Astrocyte (in vitro differentiated cells and primary cell): Measurements from ENCODE around the gene RABGAP1L. TPM values are rescaled to one million over a fixed set of nuclear protein-coding genes. Genes with fewer than 3 reads are reported as not detected.
"Not testable (repeated sequence)": the region's sequence is repeated elsewhere in the genome, so short reads cannot be mapped to it uniquely, and the experiment has no call there.

ENCODE experiments used
- DNase-seq: peaks from one replicate; pipeline ENCODE4 v3.0.0-alpha.2; 2010; ENCODE audit warnings: low read depth
- FAIRE-seq: peaks from 2 replicates; lab custom pipeline; 2011; peaks lifted over from hg19 to GRCh38; lab: Jason Lieb, UNC
- H2AFZ ChIP-seq: 2 replicates; pipeline ENCODE4 v1.6.0; 2012; ENCODE audit warnings: low read depth, low read length, inconsistent platforms
- H3K27ac ChIP-seq: 2 replicates; pipeline ENCODE4 v1.5.1; 2011; ENCODE audit warnings: low read depth, low read length, inconsistent platforms
- H3K27me3 ChIP-seq: 2 replicates; pipeline ENCODE4 v1.6.0; 2011; ENCODE audit warnings: low read length, inconsistent platforms; ENCODE audit not compliant: insufficient read depth
- H3K36me3 ChIP-seq: 2 replicates; pipeline ENCODE4 v1.5.1; 2011; ENCODE audit warnings: low read length, inconsistent platforms; ENCODE audit not compliant: insufficient read depth
- H3K4me1 ChIP-seq: 2 replicates; pipeline ENCODE4 v1.5.1; 2011; ENCODE audit warnings: low read length, inconsistent platforms; ENCODE audit not compliant: insufficient read depth
- H3K4me2 ChIP-seq: 2 replicates; pipeline ENCODE4 v1.6.0; 2012; ENCODE audit warnings: low read length, inconsistent platforms
- H3K4me3 ChIP-seq: 2 replicates; pipeline ENCODE4 v1.5.1; 2011; ENCODE audit warnings: low read depth, mild to moderate bottlenecking, low read length, inconsistent platforms; ENCODE audit not compliant: insufficient read depth
- H3K79me2 ChIP-seq: 2 replicates; pipeline ENCODE4 v1.6.0; 2012; ENCODE audit warnings: mild to moderate bottlenecking, low read length, inconsistent platforms; ENCODE audit not compliant: insufficient read depth
- H3K9ac ChIP-seq: 2 replicates; pipeline ENCODE4 v1.6.0; 2012; ENCODE audit warnings: mild to moderate bottlenecking, low read length, inconsistent platforms
- H3K9me3 ChIP-seq: 2 replicates; pipeline ENCODE4 v1.5.1; 2012; ENCODE audit warnings: low read depth, mild to moderate bottlenecking, low read length, inconsistent platforms; ENCODE audit not compliant: insufficient read depth
- H4K20me1 ChIP-seq: 2 replicates; pipeline ENCODE4 v1.6.0; 2012; ENCODE audit warnings: low read length, inconsistent platforms; ENCODE audit not compliant: insufficient read depth
- H3K27ac Mint-ChIP-seq: one replicate; pipeline ENCODE4 v1.8.0; 2021; ENCODE audit warnings: mild to moderate bottlenecking, mixed read lengths; ENCODE audit not compliant: unreplicated experiment
- H3K27me3 Mint-ChIP-seq: one replicate; pipeline ENCODE4 v1.8.0; 2021; ENCODE audit warnings: low read depth, mixed read lengths; ENCODE audit not compliant: unreplicated experiment
- H3K36me3 Mint-ChIP-seq: one replicate; pipeline ENCODE4 v1.8.0; 2021; ENCODE audit warnings: low read depth, mixed read lengths; ENCODE audit not compliant: unreplicated experiment
- H3K4me1 Mint-ChIP-seq: one replicate; pipeline ENCODE4 v1.8.0; 2021; ENCODE audit warnings: low read depth, mixed read lengths; ENCODE audit not compliant: unreplicated experiment
- H3K4me3 Mint-ChIP-seq: one replicate; pipeline ENCODE4 v1.8.0; 2021; ENCODE audit warnings: mild to moderate bottlenecking, moderate library complexity, mixed read lengths; ENCODE audit not compliant: unreplicated experiment
- H3K9me3 Mint-ChIP-seq: one replicate; pipeline ENCODE4 v1.8.0; 2021; ENCODE audit warnings: mild to moderate bottlenecking, mixed read lengths; ENCODE audit not compliant: unreplicated experiment
- EZH2 ChIP-seq: IDR thresholded peaks from 2 replicates; pipeline ENCODE4 v1.6.1; 2012; ENCODE audit warnings: mild to moderate bottlenecking, low read length, inconsistent platforms; ENCODE audit not compliant: insufficient read depth
- total RNA-seq: library from RNA; stranded (reverse); gene quantifications from 2 replicates; pipeline ENCODE4 v1.2.1, GENCODE V29; 2021
- TF ChIP-seq, protein P1 (sequence below): IDR thresholded peaks from 2 replicates; pipeline ENCODE4 v1.5.1; 2011; ENCODE audit warnings: low read depth, mild to moderate bottlenecking, inconsistent platforms, low read length, moderate library complexity; ENCODE audit not compliant: insufficient read depth

RABGAP1L gene
- total RNA-seq, 1 donor from 2014 or later, result 40.2 TPM

DNA sequence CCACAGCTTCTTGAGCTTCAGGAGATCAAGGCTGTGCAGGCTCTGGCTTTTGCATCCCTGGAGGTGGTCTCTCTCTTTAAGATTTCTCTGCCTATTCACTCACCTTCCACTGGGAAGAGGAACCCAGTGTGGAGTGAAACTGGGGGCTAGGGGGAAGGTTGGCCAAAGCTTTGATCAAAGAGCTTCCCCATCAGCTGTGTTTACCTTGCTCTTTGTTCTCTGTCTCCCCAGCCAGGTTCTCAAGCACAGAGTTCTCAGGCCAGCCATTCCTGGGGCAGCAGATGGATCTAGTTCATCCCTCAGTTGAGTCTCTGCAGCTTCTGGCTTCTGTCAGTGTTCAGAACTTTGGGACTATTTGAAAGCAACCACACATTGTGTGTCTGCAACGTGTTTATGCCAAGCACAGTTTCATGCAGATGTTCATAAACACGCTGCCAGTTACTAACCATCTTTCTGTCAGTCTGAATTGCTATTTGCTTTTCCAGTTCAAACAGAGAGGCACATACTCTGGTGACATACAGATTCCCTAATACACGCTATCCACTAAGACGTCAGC lies 881.1 kb downstream of the RABGAP1L start:
- H3K9me3 Mint-ChIP-seq, result peaks cover 4% of the 10 kb centered on the region
- H3K4me1 Mint-ChIP-seq, result peaks cover 10% of the 10 kb centered on the region
- H3K4me1 ChIP-seq, result no peaks in the 10 kb centered on the region
- H3K27ac Mint-ChIP-seq, result no peak overlapping the region
- no peaks in the 10 kb centered on the region for H4K20me1 ChIP-seq
- DNase-seq (no peak), FAIRE-seq (no peak)
- H3K36me3 Mint-ChIP-seq, result no peaks in the 10 kb centered on the region
- H3K4me2 ChIP-seq, result no peak overlapping the region
- no peak overlapping the region for H2AFZ ChIP-seq
- TF ChIP-seq EZH2, result no peak
- TF ChIP-seq, protein P1, sequence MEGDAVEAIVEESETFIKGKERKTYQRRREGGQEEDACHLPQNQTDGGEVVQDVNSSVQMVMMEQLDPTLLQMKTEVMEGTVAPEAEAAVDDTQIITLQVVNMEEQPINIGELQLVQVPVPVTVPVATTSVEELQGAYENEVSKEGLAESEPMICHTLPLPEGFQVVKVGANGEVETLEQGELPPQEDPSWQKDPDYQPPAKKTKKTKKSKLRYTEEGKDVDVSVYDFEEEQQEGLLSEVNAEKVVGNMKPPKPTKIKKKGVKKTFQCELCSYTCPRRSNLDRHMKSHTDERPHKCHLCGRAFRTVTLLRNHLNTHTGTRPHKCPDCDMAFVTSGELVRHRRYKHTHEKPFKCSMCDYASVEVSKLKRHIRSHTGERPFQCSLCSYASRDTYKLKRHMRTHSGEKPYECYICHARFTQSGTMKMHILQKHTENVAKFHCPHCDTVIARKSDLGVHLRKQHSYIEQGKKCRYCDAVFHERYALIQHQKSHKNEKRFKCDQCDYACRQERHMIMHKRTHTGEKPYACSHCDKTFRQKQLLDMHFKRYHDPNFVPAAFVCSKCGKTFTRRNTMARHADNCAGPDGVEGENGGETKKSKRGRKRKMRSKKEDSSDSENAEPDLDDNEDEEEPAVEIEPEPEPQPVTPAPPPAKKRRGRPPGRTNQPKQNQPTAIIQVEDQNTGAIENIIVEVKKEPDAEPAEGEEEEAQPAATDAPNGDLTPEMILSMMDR, result no peak
- H3K79me2 ChIP-seq, result no peaks in the 10 kb centered on the region
- no peaks in the 10 kb centered on the region for H3K27me3 ChIP-seq
- H3K4me3 ChIP-seq, result no peak overlapping the region
- H3K9me3 ChIP-seq, result no peaks in the 10 kb centered on the region
- peaks cover 23% of the 10 kb centered on the region for H3K27me3 Mint-ChIP-seq
- H3K27ac ChIP-seq, result no peak overlapping the region
- no peak overlapping the region for H3K9ac ChIP-seq
- H3K36me3 ChIP-seq, result no peaks in the 10 kb centered on the region
- H3K4me3 Mint-ChIP-seq, result no peak overlapping the region

DNA sequence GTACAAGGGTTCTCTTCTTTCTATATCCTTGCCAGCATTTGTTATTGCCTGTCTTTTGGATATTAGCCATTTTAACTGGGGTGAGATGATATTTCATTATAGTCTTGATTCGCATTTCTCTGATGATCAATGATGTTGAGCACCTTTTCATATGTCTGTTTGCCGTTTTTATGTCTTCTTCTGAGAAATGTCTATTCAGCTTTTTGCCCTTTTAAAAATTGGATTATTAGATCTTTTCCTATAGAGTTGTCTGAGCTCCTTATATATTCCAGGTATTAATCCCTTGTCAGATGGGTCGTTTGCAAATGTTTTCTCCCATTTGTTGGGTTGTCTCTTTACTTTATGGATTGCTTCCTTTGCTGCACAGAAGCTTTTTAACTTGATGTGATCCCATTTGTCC lies 883.3 kb downstream of the RABGAP1L start:
- no peak for FAIRE-seq
- no peak overlapping the region for H3K27ac Mint-ChIP-seq
- H3K4me3 Mint-ChIP-seq, result no peak overlapping the region

DNA sequence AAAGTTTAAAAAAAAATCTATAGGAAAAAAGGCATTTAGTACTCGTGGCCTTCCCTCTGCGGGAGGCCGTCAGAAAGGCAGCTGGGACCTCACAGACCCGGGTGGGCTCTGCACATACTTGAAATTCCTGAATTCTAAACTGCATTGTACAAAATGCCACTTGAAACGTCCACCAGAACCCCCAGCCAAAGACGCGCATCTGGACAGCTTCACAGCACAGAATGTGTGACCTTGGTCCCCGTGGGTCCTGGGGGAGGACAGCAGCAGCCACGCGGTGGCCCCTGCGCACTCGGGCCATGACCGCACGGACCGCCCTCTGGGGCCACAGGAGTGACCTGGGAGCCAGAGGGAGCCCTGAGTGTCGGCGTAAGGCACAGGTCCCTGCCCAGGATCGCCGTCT lies 884.5 kb downstream of the RABGAP1L start:
- no peaks in the 10 kb centered on the region for H3K36me3 ChIP-seq
- Mint-ChIP-seq H3K36me3 (no peaks in the 10 kb centered on the region), H3K4me1 (no peaks in the 10 kb centered on the region), H3K9me3 (peaks cover 4% of the 10 kb centered on the region), H3K27ac (no peak overlapping the region), H3K4me3 (no peak overlapping the region), H3K27me3 (peaks cover 15% of the 10 kb centered on the region)
- no peaks in the 10 kb centered on the region for H4K20me1 ChIP-seq
- FAIRE-seq (no peak), DNase-seq (no peak)
- H3K79me2 ChIP-seq, result no peaks in the 10 kb centered on the region
- H3K27ac ChIP-seq, result no peak overlapping the region
- TF ChIP-seq EZH2, result no peak
- TF ChIP-seq, protein P1, result no peak
- no peaks in the 10 kb centered on the region for H3K9me3 ChIP-seq
- H3K4me2 ChIP-seq, result no peak overlapping the region
- no peak overlapping the region for H3K9ac ChIP-seq
- no peaks in the 10 kb centered on the region for H3K4me1 ChIP-seq
- H3K4me3 ChIP-seq, result no peak overlapping the region
- no peaks in the 10 kb centered on the region for H3K27me3 ChIP-seq
- H2AFZ ChIP-seq, result no peak overlapping the region

More for the DNA sequence above, 883.3 kb downstream of the RABGAP1L start:
- H4K20me1 ChIP-seq, result no peaks in the 10 kb centered on the region
- H3K79me2 ChIP-seq, result no peaks in the 10 kb centered on the region
- H3K4me3 ChIP-seq, result no peak overlapping the region
- H3K9me3 Mint-ChIP-seq, result peaks cover 4% of the 10 kb centered on the region
- no peaks in the 10 kb centered on the region for H3K36me3 Mint-ChIP-seq
- no peaks in the 10 kb centered on the region for H3K9me3 ChIP-seq
- H3K4me1 ChIP-seq, result no peaks in the 10 kb centered on the region
- no peak for TF ChIP-seq EZH2
- TF ChIP-seq, protein P1, result no peak
- no peak overlapping the region for H3K9ac ChIP-seq
- H3K36me3 ChIP-seq, result no peaks in the 10 kb centered on the region
- H2AFZ ChIP-seq, result no peak overlapping the region
- H3K4me1 Mint-ChIP-seq, result no peaks in the 10 kb centered on the region
- H3K27ac ChIP-seq, result no peak overlapping the region
- no peaks in the 10 kb centered on the region for H3K27me3 ChIP-seq
- no peak overlapping the region for H3K4me2 ChIP-seq
- H3K27me3 Mint-ChIP-seq, result peaks cover 15% of the 10 kb centered on the region
- no peak for DNase-seq

DNA sequence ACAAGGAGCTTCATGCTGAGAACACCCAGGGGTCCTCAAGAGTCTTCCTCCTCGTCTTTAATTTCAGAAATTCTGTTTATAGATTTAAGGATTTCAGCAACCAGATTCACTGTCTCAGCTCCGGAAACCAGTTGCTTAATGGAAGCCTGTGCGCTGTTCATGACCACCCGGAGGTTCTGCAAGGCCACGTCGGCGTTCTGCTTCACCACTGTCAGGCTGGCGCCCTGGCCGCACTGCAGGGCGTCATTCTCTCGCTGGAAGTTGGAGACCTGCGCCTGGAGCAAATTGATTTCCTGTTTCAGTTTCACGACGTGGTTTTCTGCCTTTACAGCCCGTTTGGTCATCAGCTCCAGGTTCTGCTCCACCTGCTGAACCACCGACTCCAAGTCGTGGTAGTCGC lies 885.3 kb downstream of the RABGAP1L start:
- not testable (repeated sequence) for H2AFZ ChIP-seq, DNase-seq, H3K9me3 Mint-ChIP-seq, H3K4me1 ChIP-seq, H3K4me3 Mint-ChIP-seq, H3K9me3 ChIP-seq, H3K36me3 ChIP-seq, H3K4me3 ChIP-seq, H3K27ac ChIP-seq, H4K20me1 ChIP-seq, H3K27me3 ChIP-seq, H3K4me1 Mint-ChIP-seq, H3K79me2 ChIP-seq, H3K27ac Mint-ChIP-seq, FAIRE-seq, H3K4me2 ChIP-seq, H3K36me3 Mint-ChIP-seq, H3K9ac ChIP-seq
- H3K27me3 Mint-ChIP-seq, result peaks cover 16% of the 10 kb centered on the region
